Stomach (tissue), 4 donors: ENCODE data around the gene DDC.

Experiments used
- EP300 ChIP-seq: sonication (generic); formaldehyde crosslinking; IDR thresholded peaks from one replicate; pipeline ENCODE4 v1.6.1; 2017; ENCODE audit warnings: antibody characterized with exemption
- POLR2A ChIP-seq, 4 donors: fragments of 450-650 bp; IDR thresholded peaks; one replicate each; pipeline ENCODE4 v1.6.1; 2016; ENCODE audit warnings: antibody characterized with exemption in 4 of 4, control low read depth in 2 of 4, mild to moderate bottlenecking in 1 of 4, moderate library complexity in 1 of 4
- POLR2AphosphoS5 ChIP-seq, 3 donors: sonication (generic); formaldehyde crosslinking; IDR thresholded peaks; one replicate each; pipeline ENCODE4 v1.6.1; 2016; ENCODE audit warnings: antibody characterized with exemption in 3 of 3
- TF ChIP-seq, protein P1 (sequence below), 7 experiments: fragments of 450-650 bp in 4 of 7; fragments of 200-600 bp in 3 of 7; sonication (generic) in 3 of 7; IDR thresholded peaks; one replicate each; pipeline ENCODE4 v1.5.1; 2016 to 2019; ENCODE audit warnings: antibody characterized with exemption in 7 of 7, control low read depth in 2 of 7, mild to moderate bottlenecking in 1 of 7

DNA sequence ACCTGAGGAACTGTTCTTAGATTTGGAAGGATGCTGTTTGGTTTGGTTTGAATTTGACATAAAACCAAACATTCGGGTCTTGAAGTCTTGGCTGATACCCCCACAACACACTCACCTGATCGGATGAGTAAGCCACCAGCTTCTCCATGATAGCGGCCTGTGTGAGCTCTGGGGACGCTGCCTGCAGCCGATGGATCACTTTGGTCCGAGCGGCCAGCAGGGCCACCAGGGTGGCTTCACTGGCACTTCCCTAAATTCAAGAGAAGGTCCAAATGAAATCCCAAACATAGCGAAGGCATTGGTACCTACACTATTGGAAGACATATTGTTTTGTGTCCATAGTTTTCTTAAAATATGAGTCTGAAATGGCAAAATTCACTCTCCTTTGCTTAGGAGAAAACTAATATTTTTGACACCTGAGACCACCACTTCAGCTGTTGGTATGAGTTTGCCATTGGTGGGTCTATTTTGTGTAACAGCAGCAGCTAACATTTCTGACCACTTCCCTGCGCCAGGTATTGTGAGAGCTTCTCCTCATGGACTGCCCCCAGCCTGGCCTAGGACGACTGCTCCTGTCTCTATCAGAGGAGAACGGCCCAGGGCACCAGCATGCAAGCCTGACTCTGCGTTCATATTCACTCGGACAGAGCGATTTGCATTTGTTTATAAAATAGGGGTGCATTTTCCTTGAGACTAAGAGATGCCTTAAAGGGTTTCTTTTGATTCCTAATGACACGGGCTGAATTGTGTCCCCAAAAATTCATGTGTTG lies 35.9 kb downstream of the DDC start:
- TF ChIP-seq, protein P1, sequence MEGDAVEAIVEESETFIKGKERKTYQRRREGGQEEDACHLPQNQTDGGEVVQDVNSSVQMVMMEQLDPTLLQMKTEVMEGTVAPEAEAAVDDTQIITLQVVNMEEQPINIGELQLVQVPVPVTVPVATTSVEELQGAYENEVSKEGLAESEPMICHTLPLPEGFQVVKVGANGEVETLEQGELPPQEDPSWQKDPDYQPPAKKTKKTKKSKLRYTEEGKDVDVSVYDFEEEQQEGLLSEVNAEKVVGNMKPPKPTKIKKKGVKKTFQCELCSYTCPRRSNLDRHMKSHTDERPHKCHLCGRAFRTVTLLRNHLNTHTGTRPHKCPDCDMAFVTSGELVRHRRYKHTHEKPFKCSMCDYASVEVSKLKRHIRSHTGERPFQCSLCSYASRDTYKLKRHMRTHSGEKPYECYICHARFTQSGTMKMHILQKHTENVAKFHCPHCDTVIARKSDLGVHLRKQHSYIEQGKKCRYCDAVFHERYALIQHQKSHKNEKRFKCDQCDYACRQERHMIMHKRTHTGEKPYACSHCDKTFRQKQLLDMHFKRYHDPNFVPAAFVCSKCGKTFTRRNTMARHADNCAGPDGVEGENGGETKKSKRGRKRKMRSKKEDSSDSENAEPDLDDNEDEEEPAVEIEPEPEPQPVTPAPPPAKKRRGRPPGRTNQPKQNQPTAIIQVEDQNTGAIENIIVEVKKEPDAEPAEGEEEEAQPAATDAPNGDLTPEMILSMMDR (IDR thresholded peaks at IDR 0.05) = no peak
- no peak for TF ChIP-seq POLR2A (IDR thresholded peaks at IDR 0.05)
- TF ChIP-seq EP300 = no peak
- TF ChIP-seq POLR2AphosphoS5 (IDR thresholded peaks at IDR 0.05) = no peak
